ENCODE data around the gene COPE.
A peak's percentile ranks its signal among the peaks of the same experiment; 100 is the strongest.
"Not testable (repeated sequence)": the region's sequence is repeated elsewhere in the genome, so short reads cannot be mapped to it uniquely, and the experiment has no call there.

The COPE gene

GRCh38 chr19:18933297-18933696 lies 14.1 kb upstream of the COPE start:
- Histone ChIP-seq H3K9ac (ENCODE audit: low read depth, low read length) (no peak overlapping the region), H3K27me3 (ENCODE audit: control insufficient read depth, insufficient read depth, low read length) (no peaks in the 10 kb centered on the region), H3K4me3 (ENCODE audit: low read depth, low read length) (peak overlapping the region; percentile 59), H3K4me1 (ENCODE audit: control insufficient read depth, insufficient read depth, low read length) (peaks cover 2% of the 10 kb centered on the region), H3K9me3 (ENCODE audit: control insufficient read depth, insufficient read depth, low read length) (no peaks in the 10 kb centered on the region), H3K36me3 (ENCODE audit: control insufficient read depth, insufficient read depth, low read length) (peaks cover 22% of the 10 kb centered on the region)

GRCh38 chr19:18932216-18932841 lies 13.1 kb upstream of the COPE start:
- H3K9ac ChIP-seq (ENCODE audit: low read depth, low read length) = no peak overlapping the region
- peaks cover 29% of the 10 kb centered on the region for H3K36me3 ChIP-seq (ENCODE audit: control insufficient read depth, insufficient read depth, low read length)
- H3K9me3 ChIP-seq (ENCODE audit: control insufficient read depth, insufficient read depth, low read length) = no peaks in the 10 kb centered on the region
- H3K4me3 ChIP-seq (ENCODE audit: low read depth, low read length) = peak overlapping the region; percentile 69
- peaks cover 2% of the 10 kb centered on the region for H3K4me1 ChIP-seq (ENCODE audit: control insufficient read depth, insufficient read depth, low read length)
- no peaks in the 10 kb centered on the region for H3K27me3 ChIP-seq (ENCODE audit: control insufficient read depth, insufficient read depth, low read length)

- Histone ChIP-seq H3K36me3 (ENCODE audit: control insufficient read depth, insufficient read depth, low read length) (peaks cover 33% of the 10 kb centered on the region), H3K9me3 (ENCODE audit: control insufficient read depth, insufficient read depth, low read length) (no peaks in the 10 kb centered on the region), H3K27me3 (ENCODE audit: control insufficient read depth, insufficient read depth, low read length) (no peaks in the 10 kb centered on the region), H3K9ac (ENCODE audit: low read depth, low read length) (no peak overlapping the region), H3K4me3 (ENCODE audit: low read depth, low read length) (peak overlapping the region; percentile 26), H3K4me1 (ENCODE audit: control insufficient read depth, insufficient read depth, low read length) (peaks cover 2% of the 10 kb centered on the region)
Observed at GRCh38 chr19:18931316-18932162, 12.4 kb upstream of the COPE start.

GRCh38 chr19:18929311-18929710 lies 10.1 kb upstream of the COPE start:
- Histone ChIP-seq H3K4me3 (ENCODE audit: low read depth, low read length) (no peak overlapping the region), H3K9me3 (ENCODE audit: control insufficient read depth, insufficient read depth, low read length) (no peaks in the 10 kb centered on the region), H3K36me3 (ENCODE audit: control insufficient read depth, insufficient read depth, low read length) (peaks cover 42% of the 10 kb centered on the region), H3K9ac (ENCODE audit: low read depth, low read length) (no peak overlapping the region), H3K4me1 (ENCODE audit: control insufficient read depth, insufficient read depth, low read length) (peaks cover 2% of the 10 kb centered on the region), H3K27me3 (ENCODE audit: control insufficient read depth, insufficient read depth, low read length) (no peaks in the 10 kb centered on the region)

GRCh38 chr19:18928018-18928805 lies 9.0 kb upstream of the COPE start:
- Histone ChIP-seq H3K4me3 (ENCODE audit: low read depth, low read length) (no peak overlapping the region), H3K4me1 (ENCODE audit: control insufficient read depth, insufficient read depth, low read length) (peaks cover 2% of the 10 kb centered on the region), H3K36me3 (ENCODE audit: control insufficient read depth, insufficient read depth, low read length) (peaks cover 40% of the 10 kb centered on the region), H3K27me3 (ENCODE audit: control insufficient read depth, insufficient read depth, low read length) (no peaks in the 10 kb centered on the region), H3K9ac (ENCODE audit: low read depth, low read length) (no peak overlapping the region), H3K9me3 (ENCODE audit: control insufficient read depth, insufficient read depth, low read length) (no peaks in the 10 kb centered on the region)

- H3K9ac ChIP-seq (ENCODE audit: low read depth, low read length) = no peak overlapping the region
- no peaks in the 10 kb centered on the region for H3K9me3 ChIP-seq (ENCODE audit: control insufficient read depth, insufficient read depth, low read length)
- peaks cover 42% of the 10 kb centered on the region for H3K36me3 ChIP-seq (ENCODE audit: control insufficient read depth, insufficient read depth, low read length)
- H3K27me3 ChIP-seq (ENCODE audit: control insufficient read depth, insufficient read depth, low read length) = no peaks in the 10 kb centered on the region
- H3K4me3 ChIP-seq (ENCODE audit: low read depth, low read length) = no peak overlapping the region
- H3K4me1 ChIP-seq (ENCODE audit: control insufficient read depth, insufficient read depth, low read length) = peaks cover 3% of the 10 kb centered on the region
Observed at GRCh38 chr19:18924684-18925213, 5.6 kb upstream of the COPE start.

- Histone ChIP-seq H3K9me3 (ENCODE audit: control insufficient read depth, insufficient read depth, low read length) (no peaks in the 10 kb centered on the region), H3K4me3 (ENCODE audit: low read depth, low read length) (no peak overlapping the region), H3K36me3 (ENCODE audit: control insufficient read depth, insufficient read depth, low read length) (peaks cover 29% of the 10 kb centered on the region), H3K4me1 (ENCODE audit: control insufficient read depth, insufficient read depth, low read length) (peaks cover 3% of the 10 kb centered on the region), H3K27me3 (ENCODE audit: control insufficient read depth, insufficient read depth, low read length) (no peaks in the 10 kb centered on the region), H3K9ac (ENCODE audit: low read depth, low read length) (no peak overlapping the region)
Observed at GRCh38 chr19:18922228-18922985, 3.2 kb upstream of the COPE start.

GRCh38 chr19:18921593-18921992 lies 2.4 kb upstream of the COPE start:
- H3K9ac ChIP-seq (ENCODE audit: low read depth, low read length) = no peak overlapping the region
- H3K4me3 ChIP-seq (ENCODE audit: low read depth, low read length) = no peak overlapping the region
- no peaks in the 10 kb centered on the region for H3K27me3 ChIP-seq (ENCODE audit: control insufficient read depth, insufficient read depth, low read length)
- no peaks in the 10 kb centered on the region for H3K9me3 ChIP-seq (ENCODE audit: control insufficient read depth, insufficient read depth, low read length)
- peaks cover 3% of the 10 kb centered on the region for H3K4me1 ChIP-seq (ENCODE audit: control insufficient read depth, insufficient read depth, low read length)
- peaks cover 24% of the 10 kb centered on the region for H3K36me3 ChIP-seq (ENCODE audit: control insufficient read depth, insufficient read depth, low read length)

GRCh38 chr19:18920400-18920799 lies 1.2 kb upstream of the COPE start:
- peak overlapping the region; percentile 88 for H3K4me3 ChIP-seq (ENCODE audit: low read depth, low read length)
- peaks cover 19% of the 10 kb centered on the region for H3K36me3 ChIP-seq (ENCODE audit: control insufficient read depth, insufficient read depth, low read length)
- H3K27me3 ChIP-seq (ENCODE audit: control insufficient read depth, insufficient read depth, low read length) = no peaks in the 10 kb centered on the region
- peaks cover 3% of the 10 kb centered on the region for H3K4me1 ChIP-seq (ENCODE audit: control insufficient read depth, insufficient read depth, low read length)
- H3K9ac ChIP-seq (ENCODE audit: low read depth, low read length) = peak overlapping the region; percentile 28
- no peaks in the 10 kb centered on the region for H3K9me3 ChIP-seq (ENCODE audit: control insufficient read depth, insufficient read depth, low read length)

- H3K9ac ChIP-seq (ENCODE audit: low read depth, low read length) = peak overlapping the region; percentile 28
- peaks cover 25% of the 10 kb centered on the region for H3K36me3 ChIP-seq (ENCODE audit: control insufficient read depth, insufficient read depth, low read length)
- H3K4me1 ChIP-seq (ENCODE audit: control insufficient read depth, insufficient read depth, low read length) = peaks cover 3% of the 10 kb centered on the region
- peak overlapping the region; percentile 88 for H3K4me3 ChIP-seq (ENCODE audit: low read depth, low read length)
- H3K27me3 ChIP-seq (ENCODE audit: control insufficient read depth, insufficient read depth, low read length) = no peaks in the 10 kb centered on the region
- H3K9me3 ChIP-seq (ENCODE audit: control insufficient read depth, insufficient read depth, low read length) = no peaks in the 10 kb centered on the region
Observed at GRCh38 chr19:18919900-18920214, 670 bp upstream of the COPE start.

GRCh38 chr19:18917593-18917992 lies 1.6 kb downstream of the COPE start:
- H3K4me1 ChIP-seq (ENCODE audit: control insufficient read depth, insufficient read depth, low read length); H3K9ac ChIP-seq (ENCODE audit: low read depth, low read length): not testable (repeated sequence)

More at GRCh38 chr19:18917593-18917992, 1.6 kb downstream of the COPE start:
- H3K4me3 ChIP-seq (ENCODE audit: low read depth, low read length); H3K27me3 ChIP-seq (ENCODE audit: control insufficient read depth, insufficient read depth, low read length); H3K9me3 ChIP-seq (ENCODE audit: control insufficient read depth, insufficient read depth, low read length): not testable (repeated sequence)
- peaks cover 19% of the 10 kb centered on the region for H3K36me3 ChIP-seq (ENCODE audit: control insufficient read depth, insufficient read depth, low read length)
